HG02870 (cell line): ENCODE results near the gene ULK3.

Experiments
- ATAC-seq: cut with Tn5 transposase; IDR thresholded peaks from one replicate; pipeline ENCODE4 v1.9.1; 2021; ENCODE audit warnings: mild to moderate bottlenecking, moderate library complexity; ENCODE audit not compliant: unreplicated experiment

Gene ULK3

GRCh38 chr15:74824976-74825375 is 18.0 kb downstream of the ULK3 start:
- no peak for ATAC-seq

GRCh38 chr15:74823324-74823723 is 19.6 kb downstream of the ULK3 start:
- no peak for ATAC-seq

GRCh38 chr15:74822233-74822632 is 20.7 kb downstream of the ULK3 start:
- ATAC-seq: no peak

GRCh38 chr15:74821790-74822158 is 21.2 kb downstream of the ULK3 start:
- ATAC-seq: no peak

- ATAC-seq: peak; percentile 66
These were observed 21.7 kb downstream of the ULK3 start for GRCh38 chr15:74821091-74821789.

GRCh38 chr15:74820056-74820455 is 22.9 kb downstream of the ULK3 start:
- no peak for ATAC-seq

GRCh38 chr15:74817370-74817737 is 25.6 kb downstream of the ULK3 start:
- ATAC-seq: no peak

GRCh38 chr15:74816624-74817369 is 26.2 kb downstream of the ULK3 start:
- no peak for ATAC-seq

- ATAC-seq: no peak
These were observed 27.0 kb downstream of the ULK3 start for GRCh38 chr15:74815961-74816360.

GRCh38 chr15:74815121-74815934 is 27.6 kb downstream of the ULK3 start:
- ATAC-seq: no peak

GRCh38 chr15:74812533-74812932 is 30.4 kb downstream of the ULK3 start, which contains the start of gene LMAN1L:
TSS of gene LMAN1L (plus strand) at chr15:74812835. CDS start at chr15:74812855, 20 bp downstream.
- ATAC-seq: no peak

- no peak for ATAC-seq
These were observed 33.0 kb downstream of the ULK3 start for GRCh38 chr15:74809956-74810355.

- no peak for ATAC-seq
These were observed 33.7 kb downstream of the ULK3 start for GRCh38 chr15:74809242-74809641.

- ATAC-seq: no peak
These were observed 34.1 kb downstream of the ULK3 start for GRCh38 chr15:74808840-74809229.

- ATAC-seq: no peak
These were observed 34.7 kb downstream of the ULK3 start for GRCh38 chr15:74808078-74808839.

GRCh38 chr15:74807282-74807681 is 35.7 kb downstream of the ULK3 start:
- ATAC-seq: no peak

GRCh38 chr15:74804935-74805334 is 38.0 kb downstream of the ULK3 start:
- ATAC-seq: no peak

- no peak for ATAC-seq
These were observed 40.0 kb downstream of the ULK3 start for GRCh38 chr15:74802862-74803447.

- ATAC-seq: no peak
These were observed 40.7 kb downstream of the ULK3 start for GRCh38 chr15:74802290-74802689.

GRCh38 chr15:74801311-74801997 is 41.5 kb downstream of the ULK3 start:
- no peak for ATAC-seq
